Mesenchymal stem cell (in vitro differentiated cells and primary cell): ENCODE results near the gene GPR22. TPM values are rescaled to one million over a fixed set of nuclear protein-coding genes. Genes with fewer than 3 reads are reported as not detected.

Experiments
- DNase-seq: peaks from one replicate; pipeline ENCODE4 v3.0.0-alpha.2; 2013
- H2AFZ ChIP-seq: one replicate; pipeline ENCODE4 v1.6.1; 2013; ENCODE audit warnings: low read depth, mild to moderate bottlenecking, control low read depth, inconsistent platforms, low read length, moderate library complexity
- H2AK5ac ChIP-seq: 2 replicates; pipeline ENCODE4 v1.6.1; 2013; ENCODE audit warnings: low read length, moderate library complexity, mild to moderate bottlenecking, inconsistent platforms; ENCODE audit not compliant: severe bottlenecking
- H2BK120ac ChIP-seq: one replicate; pipeline ENCODE4 v1.6.1; 2013; ENCODE audit warnings: low read depth, mild to moderate bottlenecking, inconsistent platforms, low read length, moderate library complexity
- H2BK12ac ChIP-seq, 2 experiments: one replicate each; pipeline ENCODE4 v1.6.1; 2013; ENCODE audit warnings: inconsistent platforms in 2 of 2, low read length in 2 of 2, mild to moderate bottlenecking in 2 of 2, moderate library complexity in 2 of 2, control low read depth in 1 of 2
- H2BK15ac ChIP-seq: one replicate; pipeline ENCODE4 v1.6.1; 2013; ENCODE audit warnings: mild to moderate bottlenecking, low read depth, inconsistent platforms; ENCODE audit not compliant: poor library complexity, severe bottlenecking
- H2BK5ac ChIP-seq: 2 replicates; pipeline ENCODE4 v1.6.1; 2013; ENCODE audit warnings: low read depth, mild to moderate bottlenecking, low read length, control low read depth, inconsistent platforms; ENCODE audit not compliant: poor library complexity, severe bottlenecking
- H3K14ac ChIP-seq, 2 experiments: one replicate each; pipeline ENCODE4 v1.6.1; 2013; ENCODE audit warnings: inconsistent platforms in 2 of 2, low read length in 2 of 2, control low read depth in 1 of 2, mild to moderate bottlenecking in 1 of 2, moderate library complexity in 1 of 2
- H3K18ac ChIP-seq, 2 experiments: one replicate each; pipeline ENCODE4 v1.6.1; 2013; ENCODE audit warnings: inconsistent platforms in 2 of 2, low read length in 2 of 2, control low read depth in 1 of 2, low read depth in 1 of 2, mild to moderate bottlenecking in 1 of 2
- H3K23ac ChIP-seq, 2 experiments: one replicate each; pipeline ENCODE4 v1.6.1; 2013; ENCODE audit warnings: inconsistent platforms in 2 of 2, low read length in 2 of 2, mild to moderate bottlenecking in 2 of 2, moderate library complexity in 2 of 2, control low read depth in 1 of 2
- H3K27ac ChIP-seq: 2 replicates; pipeline ENCODE4 v1.5.1; 2013; ENCODE audit warnings: mild to moderate bottlenecking, moderate library complexity, low read length, control low read depth, inconsistent platforms; ENCODE audit not compliant: poor library complexity, severe bottlenecking
- H3K27me3 ChIP-seq, 2 experiments: 2 replicates each; pipeline versions ENCODE4 v1.6.1 to v1.7.0; 2013; ENCODE audit warnings: low read length in 2 of 2, mild to moderate bottlenecking in 2 of 2, moderate library complexity in 2 of 2, control low read depth in 1 of 2, inconsistent platforms in 1 of 2; ENCODE audit not compliant: control insufficient read depth in 1 of 2, insufficient read depth in 1 of 2
- H3K36me3 ChIP-seq, 2 experiments: 2 replicates each; pipeline versions ENCODE4 v1.6.1 to v1.7.0; 2013; ENCODE audit warnings: low read length in 2 of 2, control low read depth in 1 of 2, inconsistent platforms in 1 of 2, low read depth in 1 of 2, mild to moderate bottlenecking in 1 of 2; ENCODE audit not compliant: insufficient read depth in 2 of 2, control insufficient read depth in 1 of 2
- H3K4ac ChIP-seq, 2 experiments: one replicate each; pipeline ENCODE4 v1.6.1; 2013; ENCODE audit warnings: inconsistent platforms in 2 of 2, low read length in 2 of 2, mild to moderate bottlenecking in 2 of 2, moderate library complexity in 2 of 2, control low read depth in 1 of 2, low read depth in 1 of 2
- H3K4me1 ChIP-seq: 2 replicates; pipeline ENCODE4 v1.6.1; 2013; ENCODE audit warnings: low read depth, low read length, control low read depth; ENCODE audit not compliant: control insufficient read depth, insufficient read depth
- H3K4me2 ChIP-seq: 2 replicates; pipeline ENCODE4 v1.6.1; 2013; ENCODE audit warnings: low read length, mild to moderate bottlenecking, inconsistent platforms; ENCODE audit not compliant: poor library complexity, severe bottlenecking
- H3K4me3 ChIP-seq, 2 experiments: 2 replicates each; pipeline versions ENCODE4 v1.5.1 to v1.7.0; 2013; ENCODE audit warnings: low read length in 2 of 2, mild to moderate bottlenecking in 2 of 2, control low read depth in 1 of 2, low read depth in 1 of 2; ENCODE audit not compliant: insufficient read depth in 1 of 2
- H3K79me1 ChIP-seq: replicated peaks from 2 replicates; pipeline ENCODE4 v1.6.1; 2013; ENCODE audit warnings: mild to moderate bottlenecking, control low read depth, low read length, inconsistent platforms; ENCODE audit not compliant: poor library complexity, severe bottlenecking
- H3K9ac ChIP-seq: 2 replicates; pipeline ENCODE4 v1.7.0; 2013; ENCODE audit warnings: mild to moderate bottlenecking, low read length, moderate library complexity
- H3K9me3 ChIP-seq: 2 replicates; pipeline ENCODE4 v1.7.0; 2013; ENCODE audit warnings: mild to moderate bottlenecking, low read length; ENCODE audit not compliant: control insufficient read depth
- H4K8ac ChIP-seq: one replicate; pipeline ENCODE4 v1.6.1; 2013; ENCODE audit warnings: inconsistent platforms, mild to moderate bottlenecking, low read length, moderate library complexity
- H4K91ac ChIP-seq: one replicate; pipeline ENCODE4 v1.6.1; 2013; ENCODE audit warnings: mild to moderate bottlenecking, low read length, inconsistent platforms
- WGBS: methylation state at CpG from one replicate; pipeline ENCODE4 v1.1.7; 2013; ENCODE audit warnings: mixed read lengths; 5-methylcytosine and 5-hydroxymethylcytosine counted together
- small RNA-seq: library from polyadenylated mRNA; stranded (forward); fragments of <200 nt; extraction: miRNeasy Mini kit (QIAGEN cat#:217004); gene quantifications from one replicate; pipeline ENCODE3, GENCODE V24; 2013; ENCODE audit warnings: low read depth

GPR22 gene

GRCh38 chr7:107506674-107507339 is 37.0 kb downstream of the GPR22 start:
- Histone ChIP-seq H4K91ac (no peak overlapping the region), H3K27ac (no peak overlapping the region), H3K18ac (no peak overlapping the region), H3K4me1 (peaks cover 5% of the 10 kb centered on the region), H3K9ac (no peak overlapping the region), H3K23ac (no peak overlapping the region), H2BK15ac (no peak overlapping the region), H3K79me1 (peaks cover 12% of the 10 kb centered on the region), H3K36me3 (peaks cover 4 to 5% of the 10 kb centered on the region in 2 experiments), H4K8ac (no peak overlapping the region), H2BK120ac (no peak overlapping the region), H3K9me3 (no peaks in the 10 kb centered on the region), H2BK5ac (no peak overlapping the region), H3K27me3 (no peaks in the 10 kb centered on the region), H3K4me2 (no peak overlapping the region), H2AFZ (no peak overlapping the region), H3K4me3 (no peak overlapping the region), H3K4ac (no peak overlapping the region), H3K14ac (no peak overlapping the region), H2AK5ac (peak overlapping the region; percentile 34), H2BK12ac (no peak overlapping the region)
- no peak for DNase-seq
- 94% methylated on average over 4 of the region's 7 CpGs for WGBS

Small RNA genes lying within 50 kb of the gene (small RNA-seq; reads per million reads assigned to genes)
- gene AC002381.1 = not detected
